PC-9 (cell line): ENCODE data around the gene STK16. TPM values are rescaled to one million over a fixed set of nuclear protein-coding genes. Genes with fewer than 3 reads are reported as not detected.
"Not testable (repeated sequence)": the region's sequence is repeated elsewhere in the genome, so short reads cannot be mapped to it uniquely, and the experiment has no call there.

Experiments
- BruUV-seq: library from RNA; stranded (reverse); fragments of 400-500 nt; replicated peaks from 2 replicates; lab custom pipeline; 2021; lab: Mats Ljungman, UMichigan
- CTCF ChIA-PET: fragments of 300-600 bp; sonication (Branson Sonifier 250); formaldehyde crosslinking; loops from one replicate; lab custom pipeline; 2022; ENCODE audit warnings: antibody characterized with exemption; lab: Charles Lee
- POLR2A ChIA-PET: fragments of 300-600 bp; sonication (Branson Sonifier 250); formaldehyde crosslinking; loops from one replicate; lab custom pipeline; 2022; ENCODE audit warnings: antibody characterized with exemption; ENCODE audit not compliant: unreplicated experiment; lab: Charles Lee
- DNase-seq, 2 experiments: peaks; one replicate each; pipeline versions ENCODE4 v3.0.0 to v3.0.0-alpha.2; 2015 to 2022; ENCODE audit warnings: mixed read lengths in 1 of 2
- H2AFZ ChIP-seq: fragments of 200-600 bp; sonication (generic); 2 replicates; pipeline ENCODE4 v1.8.1; 2017; ENCODE audit warnings: antibody characterized with exemption
- H3F3A ChIP-seq: fragments of 200-600 bp; sonication (generic); 2 replicates; pipeline ENCODE4 v1.8.1; 2017; ENCODE audit warnings: antibody characterized with exemption, mild to moderate bottlenecking, low read depth; ENCODE audit not compliant: insufficient read depth
- H3K27ac ChIP-seq: fragments of 200-600 bp; sonication (generic); 2 replicates; pipeline ENCODE4 v1.6.1; 2016; ENCODE audit warnings: mixed run types
- H3K27me3 ChIP-seq: fragments of 200-600 bp; sonication (generic); 2 replicates; pipeline ENCODE4 v1.6.1; 2016; ENCODE audit warnings: low read depth, mixed run types; ENCODE audit not compliant: insufficient read depth
- H3K36me3 ChIP-seq: fragments of 200-600 bp; sonication (generic); 2 replicates; pipeline ENCODE4 v1.6.1; 2016; ENCODE audit warnings: low read depth, mixed run types
- H3K4me1 ChIP-seq: fragments of 200-600 bp; sonication (generic); replicated peaks from 2 replicates; pipeline ENCODE4 v1.6.1; 2016; ENCODE audit warnings: mixed run types; ENCODE audit not compliant: insufficient read depth
- H3K4me2 ChIP-seq: fragments of 200-600 bp; sonication (generic); 2 replicates; pipeline ENCODE4 v1.6.1; 2017; ENCODE audit warnings: mixed run types
- H3K4me3 ChIP-seq: fragments of 200-600 bp; sonication (generic); 2 replicates; pipeline ENCODE4 v1.6.1; 2016; ENCODE audit warnings: mixed run types
- H3K79me2 ChIP-seq: fragments of 200-600 bp; sonication (generic); 2 replicates; pipeline ENCODE4 v1.6.1; 2017; ENCODE audit warnings: low read depth, mixed run types
- H3K9me2 ChIP-seq: fragments of 200-600 bp; sonication (generic); 2 replicates; pipeline ENCODE4 v1.8.1; 2017; ENCODE audit warnings: mild to moderate bottlenecking; ENCODE audit not compliant: insufficient read depth
- H3K9me3 ChIP-seq: fragments of 200-600 bp; sonication (generic); 2 replicates; pipeline ENCODE4 v1.8.1; 2016; ENCODE audit warnings: low read depth; ENCODE audit not compliant: insufficient read depth
- H4K20me1 ChIP-seq: fragments of 200-600 bp; sonication (generic); 2 replicates; pipeline ENCODE4 v1.8.1; 2017; ENCODE audit not compliant: insufficient read depth
- CTCF ChIP-seq: fragments of 200-600 bp; sonication (generic); conservative IDR thresholded peaks from 2 replicates; pipeline ENCODE4 v1.6.1; 2017; ENCODE audit warnings: mixed run types, antibody characterized with exemption, mild to moderate bottlenecking, moderate library complexity
- EZH2 ChIP-seq: fragments of 200-600 bp; sonication (generic); IDR thresholded peaks from 2 replicates; pipeline ENCODE4 v1.8.0; 2017; ENCODE audit warnings: antibody characterized with exemption, low read depth
- intact Hi-C: fragments of 100-400 bp; cut with micrococcal nuclease; formaldehyde crosslinking; loops from one replicate; pipeline ENCODE4 v1.10.0; 2022; ENCODE audit not compliant: unreplicated experiment
- total RNA-seq: library from RNA; stranded (reverse); gene quantifications from 2 replicates; pipeline ENCODE4 v1.2.3, GENCODE V29; 2021

Gene STK16
- total RNA-seq, 1 experiment from 2014 or later: 39.6 TPM

GRCh38 chr2:219199470-219200211 is 45.6 kb upstream of the STK16 start:
- intact Hi-C loops: no loop called here
- no peak for DNase-seq
- POLR2A ChIA-PET: no interaction called here
- Histone ChIP-seq H3K27me3 (no peaks in the 10 kb centered on the region), H3K4me1 (no peaks in the 10 kb centered on the region), H3K9me3 (no peaks in the 10 kb centered on the region), H3K27ac (no peak overlapping the region), H2AFZ (no peak overlapping the region), H3K4me3 (no peak overlapping the region), H3K4me2 (no peak overlapping the region), H3F3A (no peaks in the 10 kb centered on the region), H3K36me3 (no peaks in the 10 kb centered on the region), H4K20me1 (no peaks in the 10 kb centered on the region), H3K9me2 (no peaks in the 10 kb centered on the region), H3K79me2 (no peaks in the 10 kb centered on the region)
- BruUV-seq: no TSS peak
- no peak for TF ChIP-seq EZH2
- no peak for TF ChIP-seq CTCF
- CTCF ChIA-PET: no interaction called here

- H3K4me2 ChIP-seq, H3K36me3 ChIP-seq, H3K9me3 ChIP-seq, CTCF ChIA-PET, intact Hi-C loops, H3K9me2 ChIP-seq, H3K27me3 ChIP-seq, H2AFZ ChIP-seq, H3F3A ChIP-seq, BruUV-seq, POLR2A ChIA-PET, H3K79me2 ChIP-seq, H3K4me3 ChIP-seq, H4K20me1 ChIP-seq, H3K4me1 ChIP-seq, DNase-seq, H3K27ac ChIP-seq: not testable (repeated sequence)
These were observed 44.6 kb upstream of the STK16 start for GRCh38 chr2:219200502-219201326.

- POLR2A ChIA-PET, H3K36me3 ChIP-seq, intact Hi-C loops, H3F3A ChIP-seq, H3K27me3 ChIP-seq, BruUV-seq, H3K9me3 ChIP-seq, H3K4me3 ChIP-seq, H3K4me2 ChIP-seq, CTCF ChIA-PET, H3K79me2 ChIP-seq, H3K27ac ChIP-seq, H2AFZ ChIP-seq, H3K4me1 ChIP-seq, H3K9me2 ChIP-seq, DNase-seq, H4K20me1 ChIP-seq: not testable (repeated sequence)
These were observed 43.9 kb upstream of the STK16 start for GRCh38 chr2:219201331-219201730.

- Histone ChIP-seq H3K4me1 (peaks cover 18% of the 10 kb centered on the region), H3K9me2 (no peaks in the 10 kb centered on the region), H3K4me2 (no peak overlapping the region), H3F3A (peaks cover 14% of the 10 kb centered on the region; the same call in 1 of the 2 replicates), H3K27me3 (no peaks in the 10 kb centered on the region), H3K9me3 (no peaks in the 10 kb centered on the region), H4K20me1 (no peaks in the 10 kb centered on the region), H3K4me3 (no peak overlapping the region), H3K79me2 (no peaks in the 10 kb centered on the region), H3K36me3 (no peaks in the 10 kb centered on the region), H3K27ac (no peak overlapping the region), H2AFZ (no peak overlapping the region)
- no peak for TF ChIP-seq CTCF
- no peak for TF ChIP-seq EZH2
- intact Hi-C loops: no loop called here
- BruUV-seq: no TSS peak
- ChIA-PET CTCF (no interaction called here), POLR2A (interaction anchor here (0.6 kb wide), 1 partner anchor 13 kb away, joined by 7 read pairs; no protein-coding TSS in a partner anchor)
- DNase-seq: no peak
These were observed 40.7 kb upstream of the STK16 start for GRCh38 chr2:219204425-219205164.
